HCT116 (cell line): ENCODE measurements around the gene HES2. TPM values are rescaled to one million over a fixed set of nuclear protein-coding genes. Genes with fewer than 3 reads are reported as not detected.

Source experiments
- ATAC-seq: fragments of 200-7000 bp; cut with Tn5 transposase; 2 replicates; pipeline ENCODE4 v1.9.1; 2020; ENCODE audit warnings: mild to moderate bottlenecking, moderate library complexity
- BruUV-seq: library from RNA; stranded (reverse); fragments of 400-500 nt; replicated peaks from 2 replicates; lab custom pipeline; 2021; lab: Mats Ljungman, UMichigan
- CTCF ChIA-PET: fragments of 300-600 bp; sonication (Branson Sonifier 250); formaldehyde crosslinking; loops from one replicate; lab custom pipeline; 2021; ENCODE audit warnings: antibody characterized with exemption; lab: Charles Lee
- POLR2A ChIA-PET: fragments of 300-600, 350-600 bp; sonication (Branson Sonifier 250); formaldehyde crosslinking; loops from one replicate; lab custom pipeline; 2021; ENCODE audit warnings: antibody characterized with exemption; lab: Charles Lee
- RAD21 ChIA-PET, 2 experiments: fragments of 300-600 bp; sonication (Branson Sonifier 250); formaldehyde crosslinking; loops; one replicate each; lab custom pipeline; 2023; ENCODE audit warnings: low total read pairs in 2 of 2; ENCODE audit not compliant: uncharacterized antibody in 2 of 2, unreplicated experiment in 2 of 2, low non-redundant PET in 1 of 2; lab: Charles Lee
- DNase-seq: peaks from one replicate; pipeline ENCODE4 v3.0.0-alpha.2; 2010; ENCODE audit warnings: low read depth, low spot score
- H2AFZ ChIP-seq: fragments of 200-600 bp; shearing (Covaris generic), sonication (generic); 2 replicates; pipeline ENCODE4 v1.6.1; 2017; ENCODE audit warnings: low read depth, mixed run types, mixed read lengths, antibody characterized with exemption, low read length; ENCODE audit not compliant: poor library complexity, severe bottlenecking
- H3K27ac ChIP-seq: 2 replicates; pipeline ENCODE4 v1.5.1; 2012; ENCODE audit warnings: low read depth, low read length
- H3K27me3 ChIP-seq: fragments of 200-600 bp; sonication (generic); 2 replicates; pipeline ENCODE4 v1.6.1; 2016; ENCODE audit warnings: mixed run types, low read length, mixed read lengths; ENCODE audit not compliant: insufficient read depth
- H3K36me3 ChIP-seq, 2 experiments: fragments of 200-500 bp in 1 of 2; fragments of 200-600 bp in 1 of 2; sonication (Bioruptor generic) in 1 of 2; sonication (generic) in 1 of 2; 2 replicates each; pipeline versions ENCODE4 v1.5.1 to v1.6.1; 2014 to 2016; ENCODE audit warnings: low read length in 2 of 2, inconsistent platforms in 1 of 2, mixed read lengths in 1 of 2, mixed run types in 1 of 2; ENCODE audit not compliant: insufficient read depth in 2 of 2, control insufficient read depth in 1 of 2
- H3K4me1 ChIP-seq, 2 experiments: fragments of 200-600 bp in 1 of 2; sonication (generic) in 1 of 2; 2 replicates each; pipeline versions ENCODE4 v1.5.1 to v1.6.1; 2012 to 2017; ENCODE audit warnings: low read length in 2 of 2, inconsistent platforms in 1 of 2, mild to moderate bottlenecking in 1 of 2, mixed read lengths in 1 of 2, mixed run types in 1 of 2, moderate library complexity in 1 of 2; ENCODE audit not compliant: insufficient read depth in 2 of 2, control insufficient read depth in 1 of 2
- H3K4me2 ChIP-seq: fragments of 200-600 bp; sonication (generic); 2 replicates; pipeline ENCODE4 v1.6.1; 2017; ENCODE audit warnings: mixed run types, low read length, mixed read lengths
- H3K4me3 ChIP-seq, 2 experiments: fragments of 200-600 bp in 1 of 2; sonication (generic) in 1 of 2; replicated peaks in 1 of 2; 2 replicates each; pipeline ENCODE4 v1.5.1; 2011 to 2016; ENCODE audit warnings: low read length in 2 of 2, control low read depth in 1 of 2, low read depth in 1 of 2, mild to moderate bottlenecking in 1 of 2, mixed read lengths in 1 of 2, mixed run types in 1 of 2
- H3K79me2 ChIP-seq: fragments of 200-600 bp; sonication (generic); 2 replicates; pipeline ENCODE4 v1.6.1; 2017; ENCODE audit warnings: mild to moderate bottlenecking, mixed run types, low read length, moderate library complexity, mixed read lengths; ENCODE audit not compliant: insufficient read depth
- H3K9ac ChIP-seq: fragments of 200-600 bp; sonication (generic); 2 replicates; pipeline ENCODE4 v1.6.1; 2016; ENCODE audit warnings: low read length, mixed read lengths
- H3K9me2 ChIP-seq: fragments of 200-600 bp; sonication (generic), shearing (Covaris generic); 2 replicates; pipeline ENCODE4 v1.6.1; 2017; ENCODE audit warnings: mixed run types, mild to moderate bottlenecking, moderate library complexity; ENCODE audit not compliant: insufficient read depth
- H3K9me3 ChIP-seq, 2 experiments: fragments of 200-500 bp in 1 of 2; fragments of 200-600 bp in 1 of 2; sonication (Bioruptor generic) in 1 of 2; sonication (generic) in 1 of 2; 2 replicates each; pipeline ENCODE4 v1.6.1; 2014 to 2017; ENCODE audit warnings: low read length in 2 of 2, mixed read lengths in 2 of 2, inconsistent platforms in 1 of 2, low read depth in 1 of 2, mild to moderate bottlenecking in 1 of 2, mixed run types in 1 of 2, moderate library complexity in 1 of 2; ENCODE audit not compliant: control insufficient read depth in 1 of 2, insufficient read depth in 1 of 2
- H4K20me1 ChIP-seq: fragments of 200-600 bp; sonication (generic), shearing (Covaris generic); 2 replicates; pipeline ENCODE4 v1.6.1; 2017; ENCODE audit warnings: mixed run types, mild to moderate bottlenecking, moderate library complexity; ENCODE audit not compliant: insufficient read depth
- CBX3 ChIP-seq: IDR thresholded peaks from 2 replicates; pipeline ENCODE4 v1.6.1; 2012; ENCODE audit warnings: low read depth
- EGR1 ChIP-seq: IDR thresholded peaks from 2 replicates; pipeline ENCODE4 v1.6.1; 2012; ENCODE audit warnings: low read depth
- EZH2 ChIP-seq: fragments of 200-600 bp; sonication (generic); IDR thresholded peaks from 2 replicates; pipeline ENCODE4 v1.6.1; 2017; ENCODE audit warnings: antibody characterized with exemption, mixed run types
- EZH2phosphoT487 ChIP-seq: fragments of 200-600 bp; IDR thresholded peaks from 2 replicates; pipeline ENCODE4 v1.6.1; 2018; ENCODE audit warnings: antibody characterized with exemption, borderline replicate concordance
- FOSL1 ChIP-seq: IDR thresholded peaks from 2 replicates; pipeline ENCODE4 v1.6.1; 2012; ENCODE audit warnings: low read depth
- JUND ChIP-seq: IDR thresholded peaks from 2 replicates; pipeline ENCODE4 v1.6.1; 2012
- POLR2A ChIP-seq: IDR thresholded peaks from 2 replicates; pipeline ENCODE4 v1.7.0; 2011; ENCODE audit warnings: borderline replicate concordance; ENCODE audit not compliant: insufficient read depth, insufficient read length; ENCODE audit errors: extremely low read depth
- POLR2AphosphoS5 ChIP-seq: IDR thresholded peaks from 2 replicates; pipeline ENCODE4 v1.6.1; 2011; ENCODE audit warnings: mild to moderate bottlenecking, low read depth, low read length, moderate library complexity
- SIN3A ChIP-seq: IDR thresholded peaks from 2 replicates; pipeline ENCODE4 v1.6.1; 2012; ENCODE audit warnings: low read depth
- SRF ChIP-seq: IDR thresholded peaks from 2 replicates; pipeline ENCODE4 v1.6.1; 2012; ENCODE audit warnings: low read depth
- TCF7L2 ChIP-seq: IDR thresholded peaks from 2 replicates; pipeline ENCODE4 v1.7.0; 2011; ENCODE audit warnings: borderline replicate concordance, inconsistent platforms; ENCODE audit not compliant: insufficient read depth, insufficient read length; ENCODE audit errors: extremely low read depth
- YY1 ChIP-seq: IDR thresholded peaks from 2 replicates; pipeline ENCODE4 v1.6.1; 2011; ENCODE audit warnings: low read length, low read depth, moderate library complexity, mild to moderate bottlenecking; ENCODE audit not compliant: insufficient replicate concordance; ENCODE audit errors: extremely low read depth
- ZNF274 ChIP-seq: fragments of 200-500 bp; sonication (Bioruptor generic); IDR thresholded peaks from 2 replicates; pipeline ENCODE4 v1.6.1; 2014; ENCODE audit warnings: mild to moderate bottlenecking, low read depth, low read length, inconsistent platforms
- intact Hi-C: fragments of 100-400 bp; cut with micrococcal nuclease; formaldehyde crosslinking; loops from 2 replicates; pipeline ENCODE4 v1.10.0; 2022
- total RNA-seq: library from RNA; stranded (reverse); gene quantifications from one replicate; pipeline ENCODE4 v1.2.1, GENCODE V29; 2021; ENCODE audit not compliant: unreplicated experiment
- TF ChIP-seq, protein P1 (sequence below): IDR thresholded peaks from 2 replicates; pipeline ENCODE4 v1.6.1; 2012

HES2 gene
- total RNA-seq, 1 experiment from 2014 or later, result 8.4 TPM

DNA sequence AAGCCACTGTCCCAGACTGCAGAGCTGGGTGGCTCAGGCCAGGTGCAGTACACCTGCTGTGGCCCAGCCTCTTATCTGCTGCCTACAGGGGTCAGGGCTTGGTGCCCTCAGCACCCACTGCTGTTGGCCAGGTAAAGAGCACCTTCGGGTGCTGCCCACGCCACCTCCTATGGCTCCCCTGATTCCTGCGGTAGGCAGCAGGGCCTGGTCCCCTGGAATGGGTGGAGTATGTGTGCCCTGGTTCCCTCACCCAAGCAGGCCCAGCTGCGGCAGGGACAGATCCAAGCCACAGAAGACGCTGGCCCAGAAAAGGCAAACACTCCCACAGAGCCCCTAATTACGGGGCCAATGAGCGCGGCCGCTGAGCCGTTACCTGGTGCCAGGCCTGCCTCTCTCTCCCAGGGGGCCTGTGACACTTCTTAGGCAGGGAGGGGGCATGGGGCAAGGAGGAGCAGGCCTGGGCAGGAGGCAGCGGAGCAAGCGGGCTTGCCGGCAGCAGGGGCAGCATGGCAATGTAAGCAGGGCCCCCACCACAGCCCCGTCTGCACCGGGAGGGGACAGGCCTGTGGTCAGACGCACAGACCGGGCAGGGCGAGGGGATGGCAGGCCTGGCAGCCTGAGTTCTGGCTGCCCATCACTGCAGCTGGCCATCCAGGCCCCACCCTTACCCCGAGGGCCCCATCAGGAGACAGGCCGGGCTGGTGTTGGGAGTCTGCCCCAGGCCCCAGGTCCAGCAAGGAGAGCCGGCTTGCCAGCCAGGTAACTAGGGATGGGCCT, 23.8 kb upstream of the HES2 start:
- intact Hi-C loops, result loop anchor here (10.0 kb wide), 1 partner anchor 771 kb away; no protein-coding TSS in a partner anchor
- BruUV-seq, result no TSS peak
- POLR2A ChIA-PET, result no interaction called here

DNA sequence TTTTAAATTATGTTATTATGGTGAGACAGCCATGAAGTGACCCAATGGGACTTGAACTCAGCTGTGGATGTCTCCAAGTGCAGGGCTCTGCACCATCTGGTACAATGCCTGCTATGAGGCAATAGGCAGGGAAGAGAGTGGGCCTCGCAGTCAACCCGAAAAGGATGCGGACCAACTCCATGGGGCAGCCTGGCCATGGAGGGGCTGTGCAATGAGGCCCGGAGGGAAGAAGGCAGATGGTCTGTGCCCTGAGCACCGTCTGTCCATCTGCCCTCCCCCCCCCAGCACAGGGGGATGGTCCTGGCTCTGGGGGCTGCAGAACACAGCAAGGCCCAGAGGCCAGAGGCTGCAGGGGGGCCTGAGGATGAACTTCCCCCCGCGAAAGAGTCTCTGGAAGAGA, 21.9 kb upstream of the HES2 start:
- intact Hi-C loops, result loop anchor here (10.0 kb wide), 1 partner anchor 773 kb away; no protein-coding TSS in a partner anchor
- no peak for DNase-seq
- RAD21 ChIA-PET, result no interaction called here
- no peaks in the 10 kb centered on the region for H3K27me3 ChIP-seq
- no peaks in the 10 kb centered on the region for H3K36me3 ChIP-seq
- TF ChIP-seq POLR2AphosphoS5 (no peak), ZNF274 (no peak), SIN3A (no peak), EZH2 (no peak)
- H3K4me3 ChIP-seq, result no peak overlapping the region
- no peaks in the 10 kb centered on the region for H3K9me2 ChIP-seq
- CTCF ChIA-PET, result interaction anchor here (1.4 to 6.5 kb wide), 3 partner anchors 11 to 205 kb away, joined by 5 to 105 read pairs (median 7); partner anchors contain the start of gene ICMT
- H4K20me1 ChIP-seq, result no peaks in the 10 kb centered on the region
- ATAC-seq, result no peak
- no peak overlapping the region for H3K4me2 ChIP-seq
- H3K79me2 ChIP-seq, result no peaks in the 10 kb centered on the region; the same call in 1 of the 2 replicates
- POLR2A ChIA-PET, result no interaction called here
- H3K9ac ChIP-seq, result no peak overlapping the region
- no peak overlapping the region for H2AFZ ChIP-seq
- H3K9me3 ChIP-seq, result no peaks in the 10 kb centered on the region
- H3K4me1 ChIP-seq, result peaks cover 14 to 43% of the 10 kb centered on the region in 2 experiments
- TSS peak; percentile 28 for BruUV-seq
- no peak overlapping the region for H3K27ac ChIP-seq

More for the DNA sequence above, 23.8 kb upstream of the HES2 start:
- Histone ChIP-seq H3K36me3 (no peaks in the 10 kb centered on the region), H3K9me2 (no peaks in the 10 kb centered on the region), H3K27me3 (no peaks in the 10 kb centered on the region), H4K20me1 (no peaks in the 10 kb centered on the region), H3K27ac (no peak overlapping the region), H3K4me1 (peaks cover 17 to 53% of the 10 kb centered on the region in 2 experiments), H3K79me2 (no peaks in the 10 kb centered on the region; the same call in 1 of the 2 replicates), H3K9me3 (no peaks in the 10 kb centered on the region), H3K4me3 (no peak overlapping the region), H3K9ac (no peak overlapping the region), H2AFZ (no peak overlapping the region), H3K4me2 (no peak overlapping the region)
- ChIA-PET CTCF (no interaction called here), RAD21 (no interaction called here)
- ATAC-seq, result no peak
- TF ChIP-seq POLR2A, result no peak
- no peak for TF ChIP-seq TCF7L2
- no peak for TF ChIP-seq EGR1
- TF ChIP-seq CBX3, result no peak
- TF ChIP-seq SRF, result no peak
- TF ChIP-seq EZH2, result no peak
- no peak for TF ChIP-seq JUND
- TF ChIP-seq EZH2phosphoT487, result no peak
- no peak for TF ChIP-seq POLR2AphosphoS5
- no peak for TF ChIP-seq ZNF274
- no peak for TF ChIP-seq YY1
- TF ChIP-seq, protein P1, sequence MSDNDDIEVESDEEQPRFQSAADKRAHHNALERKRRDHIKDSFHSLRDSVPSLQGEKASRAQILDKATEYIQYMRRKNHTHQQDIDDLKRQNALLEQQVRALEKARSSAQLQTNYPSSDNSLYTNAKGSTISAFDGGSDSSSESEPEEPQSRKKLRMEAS, result no peak
- TF ChIP-seq FOSL1, result no peak
- DNase-seq, result no peak
